Stimulated activated CD8-positive, alpha-beta memory T cell treated with anti-CD3 and anti-CD28 coated beads, Interleukin-12 subunit alpha, Interleukin-12 subunit beta, amount 100 ng/mL, for 24 hours (primary cell): ENCODE results near the gene UBTF.

Source experiments
- DNase-seq: peaks from one replicate; pipeline ENCODE4 v3.0.0-alpha.2; 2020; ENCODE audit errors: extremely low read depth

Gene UBTF, protein sequence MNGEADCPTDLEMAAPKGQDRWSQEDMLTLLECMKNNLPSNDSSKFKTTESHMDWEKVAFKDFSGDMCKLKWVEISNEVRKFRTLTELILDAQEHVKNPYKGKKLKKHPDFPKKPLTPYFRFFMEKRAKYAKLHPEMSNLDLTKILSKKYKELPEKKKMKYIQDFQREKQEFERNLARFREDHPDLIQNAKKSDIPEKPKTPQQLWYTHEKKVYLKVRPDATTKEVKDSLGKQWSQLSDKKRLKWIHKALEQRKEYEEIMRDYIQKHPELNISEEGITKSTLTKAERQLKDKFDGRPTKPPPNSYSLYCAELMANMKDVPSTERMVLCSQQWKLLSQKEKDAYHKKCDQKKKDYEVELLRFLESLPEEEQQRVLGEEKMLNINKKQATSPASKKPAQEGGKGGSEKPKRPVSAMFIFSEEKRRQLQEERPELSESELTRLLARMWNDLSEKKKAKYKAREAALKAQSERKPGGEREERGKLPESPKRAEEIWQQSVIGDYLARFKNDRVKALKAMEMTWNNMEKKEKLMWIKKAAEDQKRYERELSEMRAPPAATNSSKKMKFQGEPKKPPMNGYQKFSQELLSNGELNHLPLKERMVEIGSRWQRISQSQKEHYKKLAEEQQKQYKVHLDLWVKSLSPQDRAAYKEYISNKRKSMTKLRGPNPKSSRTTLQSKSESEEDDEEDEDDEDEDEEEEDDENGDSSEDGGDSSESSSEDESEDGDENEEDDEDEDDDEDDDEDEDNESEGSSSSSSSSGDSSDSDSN

DNA sequence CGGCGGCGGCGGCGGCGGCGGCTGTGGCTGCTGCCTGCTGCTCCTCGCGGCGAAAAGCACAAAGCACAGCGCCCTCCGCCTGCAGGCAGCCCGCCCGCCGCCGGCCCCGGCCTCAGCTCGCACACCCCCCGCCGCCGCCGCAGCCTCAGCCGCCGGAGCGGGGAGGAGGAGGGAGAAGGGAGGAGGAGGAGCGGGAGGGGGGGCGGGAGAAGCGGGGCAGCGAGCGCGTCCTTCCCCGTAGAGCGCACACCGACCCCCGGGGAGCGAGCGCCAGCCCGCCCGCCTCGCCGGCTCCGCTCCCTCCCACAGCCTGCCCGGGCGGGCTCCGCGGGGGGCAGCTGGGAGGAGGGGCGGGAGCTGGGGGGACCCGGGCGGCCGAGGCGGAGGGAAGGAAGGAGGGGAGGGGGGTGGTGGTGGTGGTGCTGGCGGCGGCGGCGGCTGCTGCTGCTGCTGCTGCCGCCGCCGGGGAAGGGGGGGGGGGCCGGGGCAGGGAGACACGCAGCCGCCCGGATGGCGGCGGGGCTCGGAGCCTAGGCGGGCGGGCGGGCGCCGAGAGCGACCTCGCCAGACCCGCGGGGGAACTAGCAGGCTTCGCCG, at the start of gene UBTF:
Gene UBTF, minus strand, starts transcription at position 60 of the 597 bp plus-strand sequence. CDS start 1,446 bp downstream, outside the sequence.
- no peak for DNase-seq

DNA sequence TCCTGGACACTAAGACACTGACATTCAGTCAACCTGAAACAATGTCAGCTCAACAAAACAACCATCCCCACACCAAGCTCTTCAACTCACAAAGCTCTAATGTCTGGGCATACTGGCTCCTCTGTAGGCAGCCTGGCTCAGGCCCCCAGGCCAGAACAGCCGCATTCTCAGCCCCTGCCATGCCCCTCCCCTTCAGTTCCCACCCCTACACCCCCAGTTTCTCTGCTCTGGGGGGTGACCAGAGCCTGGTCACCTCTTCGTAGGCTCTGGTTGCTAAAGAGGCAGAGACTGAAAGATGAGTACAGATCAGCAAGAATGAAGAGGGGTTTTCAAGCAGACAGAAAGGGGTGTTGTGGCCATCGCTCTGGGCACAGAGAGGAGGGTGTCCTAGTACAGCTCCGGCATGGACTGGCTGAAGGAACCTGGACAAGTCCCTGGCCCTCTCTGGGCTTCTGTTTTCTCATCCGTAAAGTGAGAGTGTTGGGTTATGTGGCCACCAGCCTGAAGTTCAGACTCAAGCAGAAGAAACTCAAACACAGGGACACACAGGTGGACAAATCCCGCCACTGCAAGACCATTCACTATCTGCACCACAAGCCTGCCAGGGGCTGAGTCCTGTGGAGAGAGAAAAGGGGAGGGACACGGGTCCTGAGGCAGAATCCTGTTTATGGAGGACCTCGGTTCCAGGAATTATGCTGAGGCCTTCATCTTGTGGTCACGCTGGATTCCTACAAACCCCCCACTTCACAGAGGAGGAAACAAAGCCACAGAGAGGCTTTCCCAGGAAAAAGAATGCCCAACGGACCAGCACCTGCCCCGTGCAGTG, 49.4 kb upstream of the UBTF start:
- DNase-seq = no peak

DNA sequence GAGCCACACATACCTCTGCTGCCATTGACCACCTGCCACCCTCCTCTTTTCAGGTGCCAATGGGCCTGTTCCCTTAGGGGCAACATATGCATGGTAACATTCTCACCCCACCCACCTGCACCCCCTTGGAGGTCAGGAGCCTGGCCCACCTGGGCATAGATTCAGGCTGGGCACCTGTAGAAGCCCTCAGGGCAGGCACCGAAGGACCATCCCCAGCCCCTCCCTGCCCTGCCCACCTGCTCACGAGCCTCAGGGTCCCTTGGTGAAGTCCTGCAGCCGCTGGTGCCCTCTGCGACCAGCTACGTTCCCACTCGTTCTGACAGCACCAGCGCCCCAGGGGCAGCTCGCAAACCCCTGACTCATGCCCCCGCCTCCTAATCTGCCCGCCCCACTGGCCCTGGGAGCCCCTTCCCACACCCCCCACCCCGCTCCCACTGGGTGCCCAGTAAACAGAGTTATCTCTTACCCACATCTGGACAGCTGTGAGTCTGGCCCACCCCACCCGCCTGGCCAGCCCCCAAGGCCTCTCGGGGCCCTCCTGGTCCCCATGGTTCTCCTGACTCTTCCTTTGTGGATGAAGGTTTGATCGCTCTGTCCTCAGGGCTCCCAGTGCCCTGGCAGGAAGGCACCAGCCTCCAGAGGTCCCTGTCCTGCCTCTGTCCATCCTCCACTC, 48.5 kb upstream of the UBTF start, which contains the start of gene SLC4A1:
Gene SLC4A1, minus strand, starts transcription at position 318 of the 673 bp plus-strand sequence. CDS start 5,269 bp downstream, outside the sequence.
- DNase-seq = no peak

DNA sequence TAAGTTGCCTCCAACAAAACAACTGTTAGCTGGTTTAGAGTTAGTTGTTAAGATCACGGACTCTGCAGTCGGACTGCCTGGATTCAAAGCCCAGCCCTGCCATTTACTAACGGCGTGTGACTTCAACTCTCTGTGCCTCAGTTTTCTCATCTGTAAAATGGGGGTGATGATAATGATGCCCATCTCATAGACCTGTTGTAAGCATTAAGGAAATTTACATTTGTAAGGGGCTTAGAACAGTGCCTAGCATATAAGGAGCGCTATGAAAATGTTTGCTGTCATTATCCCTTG, 47.6 kb upstream of the UBTF start:
- DNase-seq = no peak

DNA sequence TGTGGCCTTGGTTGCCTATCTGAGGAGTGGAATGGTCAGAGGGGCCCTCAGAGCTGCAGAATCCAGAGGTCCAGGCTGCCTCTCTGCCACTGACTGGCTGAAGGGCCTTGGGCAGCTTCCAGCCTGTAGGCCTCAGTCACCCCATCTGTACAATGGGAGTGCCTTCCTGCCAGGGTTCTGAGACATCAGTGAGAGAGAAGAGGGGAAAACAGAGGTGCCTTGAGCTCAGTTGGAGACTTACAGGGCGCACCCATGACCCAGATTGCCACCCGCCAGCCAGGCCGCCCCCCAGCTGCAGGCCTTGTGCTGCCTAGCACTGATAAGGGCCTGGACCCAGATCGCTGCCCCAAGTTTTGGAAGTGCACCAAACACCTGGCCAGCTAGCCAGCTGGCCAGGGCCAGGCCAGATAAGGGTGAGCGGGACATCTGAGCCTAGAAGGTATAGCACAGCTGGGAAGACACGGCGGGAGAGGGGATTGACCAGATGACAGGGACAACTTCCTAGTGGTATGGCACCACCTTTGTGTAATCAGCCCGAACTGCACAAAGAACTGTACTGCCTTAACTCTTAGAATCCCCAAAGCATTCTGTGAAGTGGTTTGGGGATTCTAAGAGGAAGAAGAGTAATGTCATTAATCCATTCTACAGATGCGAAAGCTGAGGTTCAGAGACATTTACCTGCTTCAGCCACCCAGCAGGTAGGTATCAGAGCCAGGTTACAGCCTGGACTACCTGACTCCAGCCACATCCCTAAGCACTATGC, 47.1 kb upstream of the UBTF start:
- no peak for DNase-seq

DNA sequence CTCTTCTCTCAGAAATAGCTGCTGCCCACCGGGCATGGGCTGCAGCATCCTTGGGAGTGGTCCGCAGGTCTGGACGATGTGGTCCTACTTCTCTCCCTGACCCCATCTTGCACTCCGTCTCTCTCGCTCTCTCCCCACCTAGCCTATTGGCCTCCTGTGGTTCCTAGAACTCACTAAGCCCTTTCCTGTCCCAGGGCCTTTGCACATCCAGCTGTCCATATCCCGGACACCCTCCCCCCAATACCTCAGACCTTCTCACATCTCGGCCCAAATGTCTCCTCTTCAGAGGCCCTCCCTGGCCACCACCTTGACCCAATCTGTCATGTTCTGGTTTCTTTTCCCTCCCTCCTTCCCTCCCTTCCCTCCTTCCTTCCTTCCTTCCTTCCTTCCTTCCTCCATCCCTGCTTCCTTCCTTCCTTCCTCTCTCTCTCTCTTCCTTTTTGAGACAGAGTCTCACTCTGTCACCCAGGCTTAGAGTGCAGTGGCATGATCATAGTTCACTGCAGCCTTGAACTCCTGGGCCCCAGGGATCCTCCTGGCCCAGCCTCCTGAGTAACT, 43.9 kb upstream of the UBTF start:
- no peak for DNase-seq

DNA sequence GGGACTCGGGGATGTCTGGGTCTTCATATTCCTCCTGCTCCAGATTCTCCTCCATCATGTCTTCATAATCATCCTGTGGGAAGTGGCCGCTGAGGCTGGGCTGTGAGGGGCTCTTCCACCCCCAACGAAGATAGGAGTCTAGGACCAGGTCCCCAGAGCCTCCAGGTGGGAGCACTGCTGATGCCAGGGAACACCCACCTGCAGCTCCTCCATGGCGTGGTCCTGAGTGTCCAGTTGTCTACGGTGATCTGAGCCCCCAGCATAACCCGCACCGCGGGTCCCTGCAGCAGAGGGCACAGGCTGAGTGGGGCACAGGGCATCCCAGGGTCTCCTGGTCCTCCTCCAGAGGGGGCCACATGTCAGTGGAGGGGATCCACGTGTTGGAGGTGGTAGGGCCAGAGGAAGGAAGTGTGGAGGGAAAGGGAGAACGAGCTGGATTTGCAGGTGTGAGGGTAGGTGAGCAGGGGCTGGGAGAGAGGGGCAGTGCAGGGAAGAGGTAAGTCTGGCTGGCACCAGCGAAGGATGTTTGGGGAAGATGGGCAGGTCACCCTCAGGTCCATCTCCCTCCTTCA, 43.3 kb upstream of the UBTF start:
- no peak for DNase-seq

DNA sequence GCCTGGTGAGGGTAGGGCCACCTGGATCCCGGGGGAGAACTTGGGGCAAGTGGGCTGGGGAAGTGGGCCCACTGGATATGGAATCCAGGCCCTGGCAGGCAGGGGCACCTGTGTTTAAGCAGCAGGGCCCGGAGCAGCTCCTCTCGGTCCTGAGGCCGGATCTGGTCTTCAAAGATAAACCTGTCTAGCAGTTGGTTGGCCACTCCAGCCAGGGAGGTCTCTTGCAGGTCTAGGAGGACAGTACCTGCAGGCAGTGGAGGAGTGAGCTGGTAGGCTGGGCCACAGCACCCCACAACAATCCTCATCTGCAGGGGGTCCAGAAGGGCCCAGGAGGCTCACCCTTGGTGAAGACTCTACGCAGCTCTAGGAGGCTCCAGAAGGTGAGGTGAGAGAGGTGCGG, 40.8 kb upstream of the UBTF start:
- no peak for DNase-seq

DNA sequence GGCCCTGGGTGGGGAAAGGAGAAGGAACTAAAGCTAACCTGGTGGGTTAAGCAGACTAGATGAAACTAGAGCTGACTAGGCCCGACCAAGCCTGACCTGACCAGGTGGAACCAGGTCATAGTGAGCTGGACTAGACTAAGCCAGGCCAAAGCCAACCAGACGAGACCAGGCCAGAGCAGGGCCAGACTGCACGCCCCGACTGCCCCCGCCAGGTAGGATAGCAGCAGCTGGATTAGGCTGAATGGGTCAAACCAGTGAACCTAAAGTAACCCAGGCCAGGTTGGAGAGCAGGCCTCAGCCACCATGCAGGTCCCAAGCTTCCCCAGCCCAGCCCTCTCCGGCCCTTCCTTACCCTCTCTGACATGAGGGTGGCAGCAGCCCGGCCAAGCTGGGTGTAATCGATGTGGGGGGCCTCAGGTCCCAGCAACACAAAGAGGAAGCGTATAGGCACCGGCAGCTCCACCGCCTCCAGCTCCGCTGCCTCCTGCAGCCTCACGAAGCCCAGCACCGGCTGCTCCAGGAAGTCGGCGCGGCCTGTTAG, 39.4 kb upstream of the UBTF start:
- DNase-seq = no peak

DNA sequence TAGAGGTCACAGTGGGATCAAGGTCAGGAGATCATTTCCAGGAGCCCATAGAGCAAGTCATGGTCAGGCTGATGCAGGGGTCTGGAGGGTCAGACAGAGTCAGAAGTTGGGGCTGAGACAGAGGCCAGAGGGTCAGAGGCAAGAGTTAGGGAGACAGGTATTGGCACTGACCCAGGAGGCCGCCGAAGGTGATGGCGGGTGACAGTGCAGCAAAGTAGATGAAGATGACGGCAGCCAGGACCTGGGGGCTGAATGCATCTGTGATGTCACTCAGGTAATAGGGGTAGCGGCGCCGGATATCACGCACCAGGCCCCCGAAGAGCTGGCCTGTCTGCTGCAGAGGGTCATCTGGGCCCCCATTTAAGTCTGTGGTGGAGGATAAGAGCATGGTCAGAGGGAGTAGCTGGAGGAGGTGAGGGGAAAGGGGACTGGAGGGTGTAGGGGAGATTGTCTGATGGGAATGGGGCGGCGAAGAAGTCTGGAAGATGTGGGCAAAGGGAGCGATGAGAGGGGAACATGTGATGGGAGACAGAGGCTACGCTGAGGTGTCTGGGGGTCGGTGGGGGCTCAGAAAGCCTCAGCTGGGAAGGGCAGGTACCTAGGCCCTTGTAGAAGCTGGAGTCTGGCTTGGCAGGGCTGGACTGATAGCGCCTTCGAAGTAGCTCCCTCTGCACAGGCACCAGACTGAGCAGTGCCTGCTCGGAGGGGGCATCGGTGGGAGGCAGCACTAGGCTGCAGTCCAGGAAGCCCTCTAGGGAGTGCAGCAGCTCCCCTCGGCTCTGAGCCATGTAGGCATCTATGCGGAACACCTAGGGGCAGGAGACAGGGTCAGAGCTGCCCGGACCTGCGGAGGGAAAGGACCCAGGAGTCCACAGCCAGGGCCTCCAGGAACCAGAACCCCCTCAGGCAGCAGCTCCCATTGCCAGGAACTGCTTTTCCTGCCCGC, 38.6 kb upstream of the UBTF start:
- no peak for DNase-seq

DNA sequence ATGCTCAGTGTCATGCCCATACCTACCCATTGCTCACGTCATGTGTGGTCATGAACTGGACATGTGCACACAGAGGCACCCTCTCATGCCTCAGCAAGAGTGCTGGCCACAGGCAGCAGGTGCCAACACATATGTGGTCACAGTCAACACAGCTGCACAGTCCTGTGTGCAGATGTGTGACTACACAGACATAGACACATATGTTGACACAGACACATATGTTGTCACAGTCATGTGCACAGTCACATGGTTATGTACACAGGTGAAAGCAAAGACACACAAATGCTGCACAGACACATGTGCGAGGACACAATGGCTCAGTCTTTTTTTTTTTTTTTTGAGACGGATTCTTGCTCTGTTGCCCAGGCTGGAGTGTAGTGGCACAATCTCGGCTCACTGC, 37.2 kb upstream of the UBTF start:
- no peak for DNase-seq

DNA sequence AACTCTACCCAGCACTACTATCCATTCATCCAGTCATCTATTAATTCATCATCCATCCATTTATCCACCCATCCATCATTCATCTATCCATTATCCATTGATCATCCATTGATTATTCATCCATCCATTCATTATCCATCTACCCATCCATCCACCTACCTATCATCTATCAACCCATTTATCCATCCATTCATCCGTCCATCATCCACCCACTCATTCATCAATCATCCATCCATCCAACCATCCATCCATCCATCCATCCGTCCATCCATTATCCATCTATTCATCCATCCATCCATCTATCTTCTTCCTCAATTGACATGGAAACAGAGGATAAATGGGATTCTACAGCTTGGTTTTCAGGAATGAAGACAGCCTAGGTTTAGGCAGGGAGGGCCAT, 36.4 kb upstream of the UBTF start:
- DNase-seq = no peak

DNA sequence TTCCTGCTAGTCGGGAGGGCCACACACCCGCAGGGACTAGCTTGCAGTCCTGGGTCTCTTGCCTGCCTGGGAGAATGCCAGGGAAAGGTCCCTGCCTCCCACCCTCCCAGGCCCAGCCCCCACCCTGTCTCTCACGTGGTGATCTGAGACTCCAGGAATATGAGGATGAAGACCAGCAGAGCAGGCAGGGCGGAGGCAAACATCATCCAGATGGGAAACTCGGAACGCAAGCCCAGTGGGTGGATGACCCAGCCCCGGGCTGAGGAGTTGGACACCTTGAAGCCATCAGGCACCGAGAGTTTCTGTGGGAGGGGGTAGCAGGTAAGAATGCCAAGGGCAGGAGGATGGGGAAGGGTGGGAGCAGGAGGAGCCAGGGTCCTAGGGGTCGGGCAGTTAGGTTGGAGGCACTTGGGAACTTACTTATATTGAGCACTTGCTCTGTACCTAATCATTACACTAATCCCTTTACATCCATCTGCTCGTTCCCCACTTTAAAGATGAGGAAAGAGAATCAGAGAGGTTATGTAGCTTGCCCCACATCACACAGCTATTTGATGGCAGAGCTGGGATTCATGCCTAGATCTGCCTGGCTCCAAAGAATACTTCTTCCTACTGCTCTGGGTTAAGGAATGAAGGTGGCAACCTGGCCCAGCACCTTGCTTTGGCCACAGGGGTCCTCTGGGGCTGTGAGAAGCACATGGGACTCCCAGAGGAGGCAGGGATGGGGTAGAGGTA, 35.1 kb upstream of the UBTF start:
- DNase-seq = no peak

DNA sequence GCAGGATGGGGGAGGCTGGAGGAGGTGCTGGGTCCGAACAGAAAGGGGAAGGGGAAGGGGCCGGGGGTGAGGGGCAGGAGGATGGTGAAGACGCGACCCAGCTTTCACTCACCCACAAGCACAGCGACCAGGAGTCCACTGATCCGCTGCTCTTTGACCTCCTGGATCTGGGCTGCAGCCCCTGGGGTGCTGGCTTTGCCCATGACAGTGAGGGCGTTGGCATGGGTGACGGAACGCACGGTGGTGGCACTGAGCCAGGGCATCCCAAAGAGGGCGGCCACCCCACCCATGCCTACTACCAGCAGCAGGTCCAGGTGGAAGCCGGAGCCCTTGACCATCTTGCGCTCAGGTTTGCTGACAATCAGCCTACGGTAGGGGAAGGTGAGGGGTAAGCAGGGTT, 33.5 kb upstream of the UBTF start:
- no peak for DNase-seq

DNA sequence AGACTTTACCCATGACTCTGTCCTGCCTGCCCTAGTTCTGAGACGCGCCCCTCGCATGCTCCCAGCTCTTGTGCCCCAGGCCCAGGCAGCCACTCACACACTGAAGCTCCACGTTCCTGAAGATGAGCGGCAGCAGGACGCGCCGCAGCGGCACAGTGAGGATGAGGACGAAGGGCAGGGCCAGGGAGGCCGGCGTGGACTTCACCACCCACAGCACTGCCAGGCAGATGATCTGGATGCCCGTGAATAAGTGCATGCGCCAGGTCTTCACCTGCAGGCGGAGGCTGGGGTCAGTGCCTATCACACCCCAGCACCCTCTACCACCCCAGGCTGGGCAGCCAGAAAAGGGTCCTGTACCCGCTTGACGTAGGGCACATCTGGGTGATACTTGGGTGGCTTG, 31.6 kb upstream of the UBTF start:
- no peak for DNase-seq

DNA sequence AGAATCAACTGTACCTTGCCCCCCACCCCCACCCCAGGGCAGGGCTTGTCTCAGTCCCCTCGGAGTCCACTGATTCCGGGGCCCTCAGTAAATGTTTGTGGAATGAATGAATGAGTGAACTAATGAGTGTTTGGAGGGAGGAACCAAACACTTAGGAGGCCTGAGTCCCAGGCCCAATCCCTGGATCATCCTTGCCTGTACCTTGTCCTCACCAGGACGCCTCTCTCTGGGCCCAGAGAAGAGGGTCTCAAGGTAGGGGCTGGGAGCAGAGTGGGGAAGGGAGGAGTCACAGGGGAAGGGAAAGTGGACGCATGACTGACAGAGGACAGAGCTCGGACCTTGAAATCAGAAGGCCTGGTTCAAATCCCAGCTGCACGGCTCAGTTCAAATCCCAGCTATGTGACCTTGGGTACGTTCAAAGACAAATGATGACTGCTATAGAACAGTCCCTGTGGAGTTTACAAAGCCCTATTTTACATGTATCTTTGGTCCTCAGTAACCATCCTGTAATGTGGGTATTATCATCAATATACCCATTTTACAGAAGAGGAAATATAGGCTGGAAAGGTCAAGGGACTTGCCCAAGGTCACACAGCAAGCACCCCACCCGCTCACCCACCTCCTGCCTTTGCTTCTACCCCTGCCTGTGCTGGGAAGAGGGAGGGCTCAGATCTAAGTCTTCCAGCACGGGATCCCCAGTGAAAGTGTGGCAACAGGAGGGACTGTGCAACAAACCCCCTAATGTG, 30.2 kb upstream of the UBTF start:
- DNase-seq = no peak
